Measurements from ENCODE around the gene PTDSS2. TPM values are rescaled to one million over a fixed set of nuclear protein-coding genes. Genes with fewer than 3 reads are reported as not detected.

PTDSS2 gene
- total and polyA plus RNA-seq, 9 of the 15 experiments (the other 6 are each of a cell fraction or from before 2014, with no cell fraction given), result 0.45 to 53.9 (median 17.2) TPM

DNA sequence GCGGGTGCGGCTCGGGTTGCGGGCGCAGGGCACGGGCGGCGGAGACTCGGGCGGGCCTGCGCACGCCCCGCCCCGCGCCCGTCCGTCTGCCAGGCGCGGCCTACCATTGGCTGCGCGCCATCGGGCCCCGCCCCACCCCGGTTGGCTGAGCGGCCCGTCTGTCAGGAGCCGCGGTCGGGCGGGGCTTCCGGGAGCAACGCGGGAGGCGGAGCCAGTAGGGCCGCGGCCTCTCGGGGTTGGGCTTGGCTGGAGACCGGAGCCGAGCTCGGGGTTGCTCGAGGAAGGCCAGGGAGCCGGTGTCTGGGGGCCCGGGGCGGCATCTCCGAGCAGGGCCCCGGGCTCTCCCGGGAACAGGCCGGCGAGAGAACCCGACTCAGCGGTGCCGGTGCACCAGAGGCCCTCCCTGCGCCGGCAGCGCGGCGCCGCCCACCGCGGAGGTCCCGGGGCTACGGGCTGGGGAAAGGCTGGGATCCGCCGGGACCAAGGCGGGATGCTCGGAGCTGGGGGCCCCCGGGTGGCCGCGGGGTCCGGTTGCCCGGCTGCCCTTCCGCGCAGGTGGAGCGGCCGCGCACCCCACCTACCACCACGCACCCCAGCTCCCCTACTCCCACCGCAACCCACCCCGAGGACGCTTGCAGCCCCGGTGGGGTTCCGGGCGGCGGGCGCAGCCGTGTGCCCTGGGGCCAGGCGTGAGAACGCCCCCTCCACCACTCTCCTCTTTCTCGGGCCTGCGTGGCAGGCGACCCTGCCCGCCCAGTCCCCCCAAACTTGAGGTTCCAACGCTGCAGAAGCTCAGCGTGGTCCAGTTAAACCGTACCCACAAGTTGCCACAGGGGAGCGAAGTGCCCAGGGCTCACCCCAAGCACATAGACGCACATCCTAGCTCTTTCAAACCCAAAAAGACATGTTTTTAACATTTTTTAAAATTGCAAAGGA, 85.7 kb downstream of the PTDSS2 start, which contains the start of gene HRAS (continued):
- TF ChIP-seq, protein P1, sequence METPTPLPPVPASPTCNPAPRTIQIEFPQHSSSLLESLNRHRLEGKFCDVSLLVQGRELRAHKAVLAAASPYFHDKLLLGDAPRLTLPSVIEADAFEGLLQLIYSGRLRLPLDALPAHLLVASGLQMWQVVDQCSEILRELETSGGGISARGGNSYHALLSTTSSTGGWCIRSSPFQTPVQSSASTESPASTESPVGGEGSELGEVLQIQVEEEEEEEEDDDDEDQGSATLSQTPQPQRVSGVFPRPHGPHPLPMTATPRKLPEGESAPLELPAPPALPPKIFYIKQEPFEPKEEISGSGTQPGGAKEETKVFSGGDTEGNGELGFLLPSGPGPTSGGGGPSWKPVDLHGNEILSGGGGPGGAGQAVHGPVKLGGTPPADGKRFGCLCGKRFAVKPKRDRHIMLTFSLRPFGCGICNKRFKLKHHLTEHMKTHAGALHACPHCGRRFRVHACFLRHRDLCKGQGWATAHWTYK (CRISPR knock-in tag; IDR thresholded peaks at IDR 0.05), result no peak; the same call in 1 of the 2 replicates
- TF ChIP-seq SIX5 (IDR thresholded peaks at IDR 0.05; ENCODE audit: borderline replicate concordance in 1 of 2, insufficient read depth in 1 of 2, low read depth in 1 of 2, low read length in 2 of 2) (no peak), NFE2 (IDR thresholded peaks at IDR 0.05; ENCODE audit: low read depth) (no peak), ZNF274 (IDR thresholded peaks at IDR 0.05; ENCODE audit: borderline replicate concordance, low read depth, low read length) (no peak), NFYB (IDR thresholded peaks at IDR 0.05; ENCODE audit: extremely low read depth, insufficient read length) (peak; percentile 88), EGR1 (conservative IDR thresholded peaks at IDR 0.05) (no peak), CCAR2 (IDR thresholded peaks at IDR 0.05; ENCODE audit: low read depth, low read length) (no peak), KDM1A (IDR thresholded peaks at IDR 0.05) (no peak), ZNF165 (CRISPR knock-in tag; IDR thresholded peaks at IDR 0.05; ENCODE audit: borderline replicate concordance) (no peak), ZNF561 (CRISPR knock-in tag; conservative IDR thresholded peaks at IDR 0.05) (no peak), FOS (IDR thresholded peaks at IDR 0.05; ENCODE audit: extremely low read depth, insufficient read length) (peak; percentile 92), POU5F1 (IDR thresholded peaks at IDR 0.05; ENCODE audit: borderline replicate concordance, low read depth, low read length, partially characterized antibody) (no peak), RAD51 (IDR thresholded peaks at IDR 0.05; ENCODE audit: borderline replicate concordance, low read depth) (no peak), PTBP1 (IDR thresholded peaks at IDR 0.05; ENCODE audit: low read depth, low read length) (no peak), NFXL1 (CRISPR knock-in tag; IDR thresholded peaks at IDR 0.05) (no peak)
- TF ChIP-seq, protein P2, sequence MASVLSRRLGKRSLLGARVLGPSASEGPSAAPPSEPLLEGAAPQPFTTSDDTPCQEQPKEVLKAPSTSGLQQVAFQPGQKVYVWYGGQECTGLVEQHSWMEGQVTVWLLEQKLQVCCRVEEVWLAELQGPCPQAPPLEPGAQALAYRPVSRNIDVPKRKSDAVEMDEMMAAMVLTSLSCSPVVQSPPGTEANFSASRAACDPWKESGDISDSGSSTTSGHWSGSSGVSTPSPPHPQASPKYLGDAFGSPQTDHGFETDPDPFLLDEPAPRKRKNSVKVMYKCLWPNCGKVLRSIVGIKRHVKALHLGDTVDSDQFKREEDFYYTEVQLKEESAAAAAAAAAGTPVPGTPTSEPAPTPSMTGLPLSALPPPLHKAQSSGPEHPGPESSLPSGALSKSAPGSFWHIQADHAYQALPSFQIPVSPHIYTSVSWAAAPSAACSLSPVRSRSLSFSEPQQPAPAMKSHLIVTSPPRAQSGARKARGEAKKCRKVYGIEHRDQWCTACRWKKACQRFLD (CRISPR knock-in tag; IDR thresholded peaks at IDR 0.05), result peak; percentile 46; the same call in 1 of the 2 replicates
- TF ChIP-seq, protein P3, sequence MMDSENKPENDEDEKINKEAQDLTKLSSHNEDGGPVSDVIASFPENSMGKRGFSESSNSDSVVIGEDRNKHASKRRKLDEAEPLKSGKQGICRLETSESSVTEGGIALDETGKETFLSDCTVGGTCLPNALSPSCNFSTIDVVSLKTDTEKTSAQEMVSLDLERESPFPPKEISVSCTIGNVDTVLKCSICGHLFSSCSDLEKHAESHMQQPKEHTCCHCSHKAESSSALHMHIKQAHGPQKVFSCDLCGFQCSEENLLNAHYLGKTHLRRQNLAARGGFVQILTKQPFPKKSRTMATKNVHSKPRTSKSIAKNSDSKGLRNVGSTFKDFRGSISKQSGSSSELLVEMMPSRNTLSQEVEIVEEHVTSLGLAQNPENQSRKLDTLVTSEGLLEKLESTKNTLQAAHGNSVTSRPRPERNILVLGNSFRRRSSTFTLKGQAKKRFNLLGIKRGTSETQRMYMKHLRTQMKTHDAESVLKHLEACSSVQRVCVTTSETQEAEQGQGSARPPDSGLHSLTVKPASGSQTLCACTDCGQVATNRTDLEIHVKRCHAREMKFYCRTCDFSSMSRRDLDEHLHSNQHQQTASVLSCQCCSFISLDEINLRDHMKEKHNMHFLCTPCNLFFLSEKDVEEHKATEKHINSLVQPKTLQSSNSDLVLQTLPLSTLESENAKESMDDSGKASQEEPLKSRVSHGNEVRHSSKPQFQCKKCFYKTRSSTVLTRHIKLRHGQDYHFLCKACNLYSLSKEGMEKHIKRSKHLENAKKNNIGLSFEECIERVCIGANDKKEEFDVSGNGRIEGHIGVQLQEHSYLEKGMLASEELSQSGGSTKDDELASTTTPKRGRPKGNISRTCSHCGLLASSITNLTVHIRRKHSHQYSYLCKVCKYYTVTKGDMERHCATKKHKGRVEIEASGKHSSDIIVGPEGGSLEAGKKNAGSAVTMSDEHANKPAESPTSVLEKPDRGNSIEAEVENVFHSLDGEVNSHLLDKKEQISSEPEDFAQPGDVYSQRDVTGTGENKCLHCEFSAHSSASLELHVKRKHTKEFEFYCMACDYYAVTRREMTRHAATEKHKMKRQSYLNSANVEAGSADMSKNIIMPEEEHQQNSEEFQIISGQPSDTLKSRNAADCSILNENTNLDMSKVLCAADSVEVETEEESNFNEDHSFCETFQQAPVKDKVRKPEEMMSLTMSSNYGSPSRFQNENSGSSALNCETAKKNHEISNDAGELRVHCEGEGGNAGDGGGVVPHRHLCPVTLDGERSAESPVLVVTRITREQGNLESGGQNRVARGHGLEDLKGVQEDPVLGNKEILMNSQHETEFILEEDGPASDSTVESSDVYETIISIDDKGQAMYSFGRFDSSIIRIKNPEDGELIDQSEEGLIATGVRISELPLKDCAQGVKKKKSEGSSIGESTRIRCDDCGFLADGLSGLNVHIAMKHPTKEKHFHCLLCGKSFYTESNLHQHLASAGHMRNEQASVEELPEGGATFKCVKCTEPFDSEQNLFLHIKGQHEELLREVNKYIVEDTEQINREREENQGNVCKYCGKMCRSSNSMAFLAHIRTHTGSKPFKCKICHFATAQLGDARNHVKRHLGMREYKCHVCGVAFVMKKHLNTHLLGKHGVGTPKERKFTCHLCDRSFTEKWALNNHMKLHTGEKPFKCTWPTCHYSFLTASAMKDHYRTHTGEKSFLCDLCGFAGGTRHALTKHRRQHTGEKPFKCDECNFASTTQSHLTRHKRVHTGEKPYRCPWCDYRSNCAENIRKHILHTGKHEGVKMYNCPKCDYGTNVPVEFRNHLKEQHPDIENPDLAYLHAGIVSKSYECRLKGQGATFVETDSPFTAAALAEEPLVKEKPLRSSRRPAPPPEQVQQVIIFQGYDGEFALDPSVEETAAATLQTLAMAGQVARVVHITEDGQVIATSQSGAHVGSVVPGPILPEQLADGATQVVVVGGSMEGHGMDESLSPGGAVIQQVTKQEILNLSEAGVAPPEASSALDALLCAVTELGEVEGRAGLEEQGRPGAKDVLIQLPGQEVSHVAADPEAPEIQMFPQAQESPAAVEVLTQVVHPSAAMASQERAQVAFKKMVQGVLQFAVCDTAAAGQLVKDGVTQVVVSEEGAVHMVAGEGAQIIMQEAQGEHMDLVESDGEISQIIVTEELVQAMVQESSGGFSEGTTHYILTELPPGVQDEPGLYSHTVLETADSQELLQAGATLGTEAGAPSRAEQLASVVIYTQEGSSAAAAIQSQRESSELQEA (IDR thresholded peaks at IDR 0.05; ENCODE audit: low read depth), result no peak
